Activated CD8-positive, alpha-beta memory T cell treated with anti-CD3 and anti-CD28 coated beads, Interleukin-2, amount 50 U/mL, for 1 hour (primary cell): Measurements from ENCODE around the gene BBX.

Experiments
- DNase-seq: peaks from one replicate; pipeline ENCODE4 v3.0.0-alpha.2; 2020; ENCODE audit errors: extremely low read depth

Gene BBX

DNA sequence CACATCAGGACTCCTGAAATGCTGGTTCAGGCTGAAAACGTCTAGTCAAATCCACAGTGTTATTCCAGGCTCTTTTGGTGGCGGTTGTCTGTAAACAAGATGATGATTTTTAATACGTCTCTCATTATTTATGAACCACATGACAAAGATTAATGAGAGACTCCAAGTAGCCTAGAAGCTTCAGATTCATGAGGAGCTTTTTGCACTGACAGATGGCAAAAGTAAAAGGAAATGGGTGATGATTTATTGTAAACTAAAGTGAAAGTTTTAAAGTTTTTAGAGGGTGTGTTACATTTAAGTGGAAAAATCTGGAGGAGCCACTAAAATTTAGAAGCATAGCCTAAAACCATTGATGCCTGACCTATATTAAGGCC is 77.0 kb downstream of the BBX start:
- no peak for DNase-seq

DNA sequence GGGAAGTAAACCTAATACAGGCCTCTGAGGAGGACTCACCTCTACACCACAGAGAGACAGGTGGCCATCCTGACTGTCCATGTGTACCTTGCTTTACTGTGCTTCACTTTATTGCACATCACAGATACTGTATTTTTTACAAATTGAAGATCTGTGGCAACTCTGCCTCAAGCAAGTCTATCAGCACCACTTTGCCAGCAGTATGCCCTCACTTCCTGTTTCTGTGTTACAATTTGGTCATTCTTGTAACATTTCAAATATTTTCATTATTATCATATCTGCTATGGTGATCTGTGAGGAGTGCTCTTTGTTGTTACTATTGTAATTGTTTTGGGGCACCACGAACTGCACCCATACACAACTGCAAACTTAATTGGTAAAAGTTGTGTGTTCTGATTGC is 78.0 kb downstream of the BBX start:
- DNase-seq: no peak

DNA sequence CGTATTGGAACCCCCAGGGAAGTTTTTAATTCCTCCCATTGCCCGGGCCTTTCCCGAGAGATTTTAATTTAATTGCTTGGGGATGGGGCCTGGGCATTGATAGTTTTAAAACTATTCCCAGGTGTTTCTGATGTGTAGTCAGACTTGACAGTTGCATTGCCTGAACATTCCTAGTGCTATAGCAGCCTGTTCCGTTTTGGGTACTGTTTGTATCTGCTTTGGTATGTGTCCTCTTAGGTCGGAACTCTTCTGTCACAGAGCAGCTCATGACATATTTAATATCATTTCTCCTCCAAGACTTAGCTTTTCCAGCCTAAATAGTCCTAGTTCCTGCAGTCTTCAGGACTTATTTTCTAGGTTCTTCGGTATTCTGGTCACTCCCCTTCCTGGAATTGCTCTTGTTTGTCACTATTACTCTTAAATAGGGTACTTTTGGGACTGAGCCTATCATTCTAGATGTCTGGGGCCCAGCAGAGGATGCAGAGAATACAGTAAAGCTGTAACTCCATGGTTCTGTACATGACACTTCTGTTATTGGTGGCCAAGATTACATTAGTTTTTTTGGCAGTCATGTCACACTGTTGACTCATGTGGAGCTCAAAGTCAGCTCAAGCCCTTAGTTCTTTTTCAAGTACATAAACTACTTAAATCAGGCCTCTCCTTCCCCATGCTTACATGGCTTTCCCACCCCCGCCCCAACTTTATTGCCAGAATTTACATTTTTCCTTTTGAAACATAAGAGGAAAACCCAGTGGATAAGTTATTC is 81.5 kb downstream of the BBX start:
- no peak for DNase-seq

DNA sequence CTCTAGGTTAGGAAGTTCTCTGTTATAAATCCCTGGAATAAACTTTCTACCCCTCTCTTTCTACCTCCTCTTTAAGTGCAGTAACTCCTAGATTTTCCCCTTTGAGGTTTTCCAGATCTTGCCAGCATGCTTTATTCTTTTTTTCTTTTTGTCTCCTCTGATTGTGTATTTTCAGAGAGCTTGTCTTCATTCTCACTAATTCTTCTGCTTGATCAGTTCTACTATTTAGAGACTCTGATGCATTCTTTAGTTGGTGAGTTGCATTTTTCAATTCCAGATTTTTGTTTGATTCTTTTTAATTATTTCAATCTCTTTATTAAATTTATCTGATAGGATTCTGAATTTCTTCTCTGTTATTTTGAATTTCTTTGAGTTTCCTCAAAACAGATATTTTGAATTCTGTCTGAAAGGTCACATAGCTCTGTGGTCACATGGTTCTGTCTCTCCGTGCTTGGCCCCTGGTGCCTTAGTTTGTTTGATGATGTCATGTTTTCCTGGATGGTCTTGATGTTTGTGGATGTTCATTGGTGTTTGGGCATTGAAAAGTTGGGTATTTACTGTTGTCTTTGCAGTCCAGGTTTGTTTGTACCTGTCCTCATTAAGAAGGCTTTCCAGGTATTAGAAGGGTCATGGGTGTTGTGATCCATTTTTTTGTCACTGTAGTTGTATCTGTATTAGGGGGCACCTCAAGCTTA is 89.2 kb downstream of the BBX start:
- no peak for DNase-seq

DNA sequence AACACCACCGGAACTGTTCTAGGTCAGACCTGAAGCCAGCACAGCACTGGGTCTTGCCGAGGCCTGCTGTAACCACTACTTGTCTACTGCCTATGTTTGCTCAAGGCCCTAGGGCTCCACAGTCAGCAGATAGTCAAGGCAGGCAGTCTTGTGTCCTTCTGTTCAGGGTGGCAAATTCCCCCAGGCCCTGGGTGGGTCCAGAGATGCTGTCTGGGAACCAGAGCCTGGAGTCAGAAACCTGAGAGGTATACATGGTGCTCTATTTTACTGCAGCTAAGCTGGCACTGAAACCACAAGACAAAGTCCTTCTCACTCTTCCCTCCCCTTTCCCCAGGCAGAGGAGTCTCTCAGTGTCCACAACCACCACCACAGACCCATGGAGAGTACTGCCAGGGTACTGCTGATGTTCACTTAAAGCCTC is 89.9 kb downstream of the BBX start:
- no peak for DNase-seq

GRCh38 chr3:107619549-107619948 is 96.8 kb downstream of the BBX start:
- no peak for DNase-seq

DNA sequence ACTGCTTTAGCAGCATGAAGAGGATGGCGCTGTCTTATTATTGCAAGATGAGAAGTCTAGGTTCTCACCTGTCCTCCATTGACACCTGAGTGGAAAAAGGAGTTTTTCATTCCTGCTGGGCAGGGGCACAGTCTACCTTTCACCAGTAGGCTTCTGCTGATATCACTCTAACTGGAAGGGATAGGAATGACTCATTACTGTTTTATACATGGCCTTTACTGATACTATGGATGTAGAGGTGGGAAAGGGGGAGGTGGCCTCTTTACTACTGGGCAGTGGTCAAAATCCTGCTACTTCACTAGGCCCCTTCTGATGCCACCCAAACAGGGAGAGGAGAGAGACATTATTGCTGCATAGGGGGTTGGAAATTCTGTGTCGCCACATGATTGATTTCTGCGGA is 97.8 kb downstream of the BBX start:
- no peak for DNase-seq

DNA sequence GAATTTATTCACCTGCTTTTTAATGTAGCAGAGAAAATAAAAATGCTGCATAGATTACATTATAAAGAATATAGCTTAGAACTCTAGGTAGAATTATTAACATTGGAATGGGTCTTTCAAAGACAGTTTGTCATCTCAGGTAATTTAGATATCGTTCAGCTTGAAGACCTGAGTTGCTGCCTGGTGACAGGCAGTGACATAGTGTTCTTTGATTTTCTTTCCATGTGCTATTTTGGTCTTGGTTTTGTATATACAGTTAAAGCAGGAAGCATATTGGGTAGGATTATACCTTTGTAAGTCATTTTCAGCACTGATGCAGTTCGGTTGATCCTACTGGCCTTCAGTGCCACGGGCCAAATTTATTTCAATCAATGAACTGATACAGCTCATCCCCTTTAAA is 98.7 kb downstream of the BBX start:
- DNase-seq: no peak

- no peak for DNase-seq
Measured at GRCh38 chr3:107627962-107628542, 105.3 kb downstream of the BBX start.

DNA sequence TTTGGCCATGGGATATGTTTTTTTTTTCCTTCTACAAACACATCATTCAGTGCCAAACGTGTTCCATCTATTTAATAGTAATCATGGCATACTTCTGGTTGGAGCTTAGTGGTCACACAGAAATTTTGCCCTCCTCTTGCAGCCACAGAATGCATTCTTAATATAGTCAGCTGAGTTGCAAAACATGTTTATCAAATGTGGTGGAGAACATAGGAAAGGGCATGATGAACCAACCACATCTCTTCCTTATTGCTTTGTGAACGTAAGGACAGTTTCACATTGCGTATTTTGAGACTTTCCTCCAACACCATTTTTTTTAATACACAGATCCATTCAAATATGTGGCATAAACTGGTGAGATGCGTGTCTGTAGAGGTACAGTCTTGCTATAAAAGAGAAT is 106.8 kb downstream of the BBX start:
- no peak for DNase-seq

DNA sequence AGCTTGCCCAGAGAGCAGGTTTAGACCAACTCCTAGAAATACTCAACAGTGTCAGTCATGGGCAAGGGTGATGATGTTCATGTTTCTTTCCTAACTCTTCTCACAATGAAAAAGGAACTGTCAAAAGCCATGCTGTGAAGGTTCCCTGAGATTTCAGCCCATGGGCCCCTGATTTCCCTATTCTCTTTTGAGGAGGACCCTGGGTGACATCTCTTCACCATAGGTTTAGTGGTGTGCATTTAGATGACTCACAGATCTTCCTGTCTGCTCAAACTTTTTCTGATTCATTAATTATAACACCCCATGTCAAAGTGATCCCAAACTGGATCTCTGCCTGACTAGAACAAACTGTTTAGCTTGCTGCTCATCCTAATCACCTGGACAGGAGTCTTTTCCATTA is 108.0 kb downstream of the BBX start:
- no peak for DNase-seq

DNA sequence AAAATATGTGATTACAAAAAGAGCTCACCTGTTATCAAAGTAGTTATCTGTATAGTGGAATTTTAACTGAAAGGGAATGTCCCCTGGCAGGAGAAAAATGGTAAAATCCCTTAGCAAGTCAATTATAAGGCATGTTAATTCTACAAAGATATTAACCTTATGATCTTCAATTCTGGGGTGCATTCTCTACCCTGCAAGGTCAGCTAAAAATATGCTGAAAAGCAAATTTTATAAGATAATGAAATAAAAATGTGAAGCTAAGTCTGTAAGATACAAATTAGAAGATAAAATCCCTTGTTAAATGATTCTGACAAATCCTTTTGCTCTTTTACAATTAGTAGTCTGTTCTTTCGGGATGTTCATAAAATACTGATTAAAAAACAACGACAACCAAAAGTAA is 109.8 kb downstream of the BBX start:
- no peak for DNase-seq

DNA sequence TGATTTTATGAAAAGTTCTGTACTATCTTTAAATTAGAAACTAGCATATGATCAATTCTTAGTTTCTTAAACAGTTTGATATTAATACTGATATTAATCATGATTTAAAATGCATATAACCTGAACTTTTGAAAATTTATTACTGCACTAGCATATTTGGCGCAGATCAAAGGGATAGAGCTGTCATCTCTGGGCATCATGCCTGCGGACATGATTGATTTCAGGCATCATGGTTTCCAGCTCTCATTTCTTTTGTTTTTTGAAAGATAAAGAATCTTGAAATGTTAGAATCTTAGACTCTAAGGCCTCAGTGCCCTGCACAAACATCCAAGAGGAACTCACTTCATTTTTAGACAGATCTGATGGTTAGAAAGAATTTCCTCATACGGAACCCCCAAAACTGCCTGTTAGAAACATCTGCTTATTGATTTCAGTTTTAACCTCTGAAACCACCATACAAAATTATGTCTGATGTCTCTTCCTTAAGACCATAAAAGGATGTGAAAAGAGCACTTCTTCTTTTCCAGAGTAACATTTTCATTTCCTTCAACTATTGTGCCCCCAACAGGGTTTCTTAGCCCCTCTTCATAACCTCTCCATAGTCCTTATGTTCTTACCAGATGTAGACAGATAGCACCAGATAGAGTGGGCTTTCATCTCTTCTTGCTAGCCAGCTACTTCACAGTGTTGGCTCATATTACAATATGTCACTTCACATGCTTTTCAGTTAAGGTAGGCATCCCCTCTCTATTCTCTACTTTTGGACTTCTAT is 110.8 kb downstream of the BBX start:
- no peak for DNase-seq

GRCh38 chr3:107634099-107634489 is 111.3 kb downstream of the BBX start:
- DNase-seq: no peak

DNA sequence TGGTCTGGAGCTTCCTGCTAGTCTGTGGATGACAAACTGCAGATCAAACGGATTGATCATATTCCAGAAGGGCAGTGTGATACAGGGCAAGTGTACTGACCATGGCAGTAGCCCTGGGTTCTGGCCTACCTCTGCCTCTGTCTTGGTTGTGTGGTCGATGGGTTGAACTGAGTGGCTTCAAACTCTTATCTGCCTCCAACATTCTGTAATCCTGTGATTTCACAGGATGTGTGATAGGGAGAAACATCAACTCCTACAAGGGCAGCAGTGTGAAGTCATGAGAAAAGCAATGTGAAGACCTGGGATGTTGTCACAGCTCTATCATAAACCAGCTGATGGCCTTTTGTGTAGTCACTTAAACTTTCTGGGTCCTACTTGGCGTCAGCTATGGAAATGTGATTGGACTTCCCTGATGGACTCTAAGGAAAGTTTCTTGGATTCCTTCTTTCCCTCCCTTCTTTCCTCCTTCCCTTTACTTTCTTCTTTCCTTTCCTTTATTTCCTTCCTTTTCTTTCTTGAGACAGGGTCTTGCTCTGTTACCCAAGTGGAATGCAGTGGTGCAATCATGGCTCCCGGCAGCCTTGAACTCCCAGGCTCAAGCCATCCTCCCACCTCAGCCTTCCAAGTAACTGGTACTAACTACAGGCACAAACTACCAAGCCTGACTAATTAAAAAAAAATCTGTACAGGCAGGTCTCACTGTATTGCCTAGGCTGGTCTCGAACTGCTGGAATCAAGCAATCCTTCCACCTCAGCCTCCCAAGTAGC is 114.8 kb downstream of the BBX start:
- no peak for DNase-seq

DNA sequence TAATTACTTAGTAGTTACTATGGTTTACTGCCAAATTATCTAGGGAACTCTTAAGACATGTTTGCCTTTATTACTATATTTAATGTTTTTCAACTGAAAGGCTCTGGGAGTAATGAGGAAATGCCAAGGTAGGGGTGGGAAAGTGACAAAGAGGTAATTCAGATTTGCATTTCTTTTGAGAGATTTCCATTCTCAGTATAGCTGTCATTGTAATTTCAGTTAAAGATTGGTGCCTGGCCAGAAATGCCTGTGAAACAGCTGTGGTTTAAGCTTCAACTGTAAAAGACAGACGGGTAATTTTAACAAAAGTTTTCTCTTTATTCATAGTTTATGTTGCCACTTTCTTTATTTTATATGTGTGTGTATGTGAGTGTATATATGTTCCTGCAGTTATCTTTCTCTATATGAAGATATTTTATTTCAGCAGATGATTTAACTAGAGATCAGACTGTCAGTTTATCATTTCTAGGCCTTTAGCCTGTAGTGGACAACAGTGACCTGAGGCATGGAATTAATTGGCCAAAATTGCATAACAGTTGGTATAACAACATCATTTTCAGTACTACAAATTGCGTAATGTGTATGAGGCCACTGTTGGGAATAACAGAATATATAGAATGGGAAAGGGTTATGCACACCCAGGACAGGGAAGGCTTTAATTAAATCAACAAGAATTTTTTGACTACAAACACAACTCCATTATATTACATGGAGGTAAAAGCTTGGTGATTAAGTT is 119.0 kb downstream of the BBX start:
- no peak for DNase-seq

DNA sequence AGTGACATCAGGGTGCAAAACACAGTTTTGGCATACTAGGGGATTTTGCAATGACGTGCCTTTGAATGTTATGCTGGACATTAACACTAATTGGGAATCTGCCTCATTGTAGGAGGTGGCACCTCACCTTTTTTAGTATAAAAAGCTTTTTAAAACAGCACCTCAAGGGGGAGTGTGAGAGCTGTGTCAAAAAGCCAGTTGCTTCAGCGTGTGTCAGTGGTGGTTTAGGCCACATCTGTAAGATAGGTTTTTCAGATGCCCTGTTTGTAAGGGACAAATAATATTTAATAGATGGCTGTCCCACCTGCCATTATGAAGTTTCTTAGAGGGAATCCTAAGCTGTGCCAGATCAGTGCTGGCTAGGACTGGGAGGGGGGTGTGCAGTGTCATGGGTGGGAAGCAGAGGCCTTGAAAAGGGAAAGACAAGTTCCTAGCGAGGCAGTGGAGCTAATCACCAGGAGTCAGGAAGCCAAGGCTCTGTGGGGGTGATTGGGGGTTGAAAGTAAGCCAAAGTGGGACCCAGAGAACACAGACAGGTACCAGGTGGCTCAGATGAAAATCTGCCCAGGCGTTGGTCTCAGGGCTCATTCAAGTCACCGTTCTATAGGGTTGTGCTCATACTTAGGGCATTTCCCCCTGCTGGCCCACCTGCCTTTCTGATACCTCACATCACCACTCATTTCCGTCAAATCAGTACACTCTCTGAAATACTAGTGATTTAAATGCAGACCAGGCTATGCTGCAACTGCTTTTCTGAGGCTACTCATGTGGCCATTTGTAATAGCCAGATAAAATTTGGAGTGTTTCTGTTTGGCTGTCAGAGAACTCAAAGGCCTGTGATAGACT is 120.5 kb downstream of the BBX start:
- no peak for DNase-seq

DNA sequence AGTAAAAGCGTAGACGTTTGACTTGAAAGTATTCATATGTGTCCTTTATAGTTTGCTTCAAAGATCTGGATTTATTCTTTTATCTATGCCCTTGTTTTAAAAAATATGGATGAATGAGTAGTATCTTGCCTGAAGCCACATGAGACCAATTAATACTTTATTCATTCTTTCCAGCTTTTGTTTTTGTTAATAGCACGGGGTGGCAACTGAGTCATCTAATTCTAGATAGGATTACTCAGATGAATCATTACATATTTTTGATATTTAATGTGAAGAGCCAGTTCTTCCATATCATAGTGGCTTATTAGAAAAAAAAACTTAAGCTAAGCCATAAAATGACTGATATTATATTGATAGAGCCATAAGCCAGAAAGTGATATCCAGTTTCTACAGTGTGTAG is 121.9 kb downstream of the BBX start:
- no peak for DNase-seq

- DNase-seq: no peak
Measured at GRCh38 chr3:107650788-107651187, 128.0 kb downstream of the BBX start.

- DNase-seq: no peak
Measured at GRCh38 chr3:107651782-107652181, 129.0 kb downstream of the BBX start.
